Activated CD4-positive, alpha-beta T cell treated with anti-CD3 and anti-CD28 coated beads, Interleukin-2, amount 50 U/mL, for 4 hours (primary cell): ENCODE measurements around the gene SLC40A1.
A peak's percentile ranks its signal among the peaks of the same experiment; 100 is the strongest.

ENCODE experiments used
- DNase-seq, 2 experiments: peaks; one replicate each; pipeline ENCODE4 v3.0.0-alpha.2; 2020

Gene SLC40A1

GRCh38 chr2:189595417-189595816 is 14.8 kb upstream of the SLC40A1 start:
- DNase-seq = no peak

DNA sequence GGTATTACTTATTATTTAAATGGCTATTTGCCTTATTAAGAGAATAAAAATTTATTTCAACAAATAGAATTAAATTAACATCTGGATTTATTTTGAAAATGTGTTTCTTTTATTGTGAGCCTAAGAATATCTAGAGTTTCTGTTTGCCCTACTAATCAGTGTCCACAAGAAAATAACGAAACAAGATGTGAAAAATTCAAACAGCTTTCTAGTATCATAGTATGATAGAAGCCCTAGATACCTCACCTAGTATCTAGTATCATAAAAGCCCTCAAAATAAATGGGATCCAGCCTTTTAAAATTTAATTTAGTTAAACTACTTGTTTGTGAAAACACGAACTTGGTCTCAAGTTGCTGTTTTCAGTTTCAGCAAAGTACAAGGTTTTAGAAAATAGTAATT is 13.7 kb upstream of the SLC40A1 start:
- no peak for DNase-seq

GRCh38 chr2:189593115-189593514 is 12.5 kb upstream of the SLC40A1 start:
- DNase-seq = no peak

GRCh38 chr2:189592353-189592984 is 11.9 kb upstream of the SLC40A1 start:
- DNase-seq = no peak

DNA sequence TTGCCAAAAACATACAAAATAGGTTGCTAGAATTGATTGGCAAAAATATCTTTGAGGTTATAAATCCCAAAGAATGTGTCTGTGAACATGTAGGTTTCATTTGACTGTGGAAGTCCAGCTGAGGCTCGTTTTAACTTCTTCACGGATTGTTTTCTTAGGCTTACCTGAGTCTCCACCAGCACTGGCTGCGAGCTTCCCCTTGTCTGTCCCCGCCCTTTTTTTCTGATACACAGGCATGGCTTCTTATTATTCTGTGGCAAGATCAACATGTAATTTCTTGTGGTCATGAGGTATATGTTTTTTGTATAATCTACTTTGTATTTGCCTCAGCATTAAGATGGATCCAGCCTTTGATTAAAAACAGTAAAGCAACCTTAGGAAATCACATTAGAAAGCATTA is 7.2 kb upstream of the SLC40A1 start:
- no peak for DNase-seq

DNA sequence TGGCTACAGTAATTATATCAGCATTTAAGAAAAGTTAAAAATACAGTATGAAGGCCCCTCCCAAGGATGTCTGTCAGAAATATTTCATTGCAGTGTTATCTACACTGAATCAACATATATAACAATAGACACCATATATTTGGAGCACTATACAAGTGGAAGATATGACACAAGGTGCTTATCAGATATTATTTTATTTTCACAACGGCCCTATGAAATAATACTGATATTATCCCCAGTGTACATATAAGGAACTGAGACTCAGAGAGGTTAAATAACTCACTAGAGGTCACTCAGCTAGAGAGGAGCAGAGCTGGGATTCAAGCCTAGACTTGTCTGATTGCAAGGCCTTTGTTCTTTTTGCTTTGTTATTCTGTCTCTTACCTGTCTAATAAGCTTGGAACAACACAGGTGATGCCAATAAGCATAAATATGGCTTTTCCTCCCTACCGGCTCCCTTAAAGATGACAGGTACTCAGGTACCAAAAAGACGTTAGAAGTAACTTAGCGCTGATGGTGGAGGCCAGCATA is 4.7 kb upstream of the SLC40A1 start:
- DNase-seq = no peak

DNA sequence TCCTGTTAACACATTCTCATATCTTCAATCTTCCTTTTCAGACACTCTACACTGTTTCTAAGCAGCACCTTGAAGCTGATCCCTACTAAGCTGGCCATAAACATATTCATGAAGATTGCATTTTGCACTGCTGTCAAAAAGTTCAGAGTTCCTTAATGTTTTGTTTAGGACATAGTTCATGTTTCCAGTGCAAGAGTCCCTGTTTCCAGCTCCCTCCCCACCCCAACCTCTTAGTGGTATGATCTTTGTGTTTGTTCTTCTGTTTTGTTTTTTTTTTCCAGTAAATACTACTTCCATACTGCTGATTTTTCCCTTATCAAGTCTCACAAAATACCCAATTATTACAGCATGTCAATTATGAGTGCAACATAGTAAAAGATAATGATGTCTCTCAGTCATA is 4.1 kb upstream of the SLC40A1 start:
- no peak for DNase-seq

GRCh38 chr2:189583227-189584198 is 2.9 kb upstream of the SLC40A1 start:
- no peak for DNase-seq

DNA sequence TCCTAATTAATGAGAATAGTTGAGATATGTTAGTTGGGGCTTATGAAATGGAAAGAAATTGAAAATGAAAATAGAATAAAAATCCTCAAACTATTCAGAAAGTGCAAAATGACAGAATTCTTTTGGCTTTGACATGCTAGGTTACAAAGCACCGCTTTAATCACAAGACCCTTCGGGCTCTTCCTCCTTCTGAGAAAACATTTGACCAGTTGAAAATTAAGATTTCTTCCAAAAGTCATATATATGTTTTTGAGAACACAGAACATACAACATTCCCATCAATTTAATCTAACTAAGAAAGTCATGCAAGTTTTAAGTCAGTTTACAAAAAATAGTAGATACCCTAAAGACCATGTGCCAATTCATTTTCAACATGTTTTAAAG is 2.2 kb upstream of the SLC40A1 start:
- DNase-seq = no peak

GRCh38 chr2:189582140-189582808 is 1.7 kb upstream of the SLC40A1 start:
- DNase-seq = no peak

DNA sequence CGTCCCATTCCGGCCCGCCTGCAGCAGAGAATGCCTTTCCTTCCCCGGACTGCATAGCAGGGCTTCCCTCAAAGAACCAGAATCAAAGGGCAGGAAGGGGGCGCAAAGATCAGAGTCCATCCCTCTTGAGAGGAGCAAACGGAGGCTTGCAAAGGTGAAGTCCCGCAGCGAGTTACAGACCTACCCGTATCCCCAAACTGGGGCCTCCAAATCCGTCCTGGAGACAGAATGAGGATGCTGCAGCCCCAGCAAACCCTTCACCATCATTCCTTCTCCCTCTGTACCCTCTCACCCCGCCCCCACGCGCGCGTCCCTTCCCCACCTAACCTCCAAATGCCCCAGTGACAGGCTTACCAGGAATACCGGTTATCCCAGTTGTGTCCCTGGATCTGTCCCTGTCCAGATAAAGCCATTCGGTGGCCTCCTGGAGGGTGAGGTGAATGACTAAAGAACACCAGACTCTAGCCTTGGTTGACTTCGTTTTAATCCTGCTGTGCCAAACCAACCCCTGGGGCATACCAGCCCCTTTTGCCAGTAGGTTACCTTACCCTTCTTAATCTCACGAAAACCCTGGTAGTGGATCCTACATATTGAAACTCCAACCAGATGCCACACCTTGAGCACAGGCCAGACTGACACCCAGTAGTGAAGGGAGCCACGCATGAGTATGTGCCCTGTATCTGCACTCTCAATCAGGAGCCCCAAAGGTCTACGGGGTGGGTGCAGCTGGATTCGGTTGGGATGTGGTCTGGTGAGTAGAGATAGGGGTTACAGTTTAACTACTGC is 961 bp upstream of the SLC40A1 start:
- DNase-seq = no peak

DNA sequence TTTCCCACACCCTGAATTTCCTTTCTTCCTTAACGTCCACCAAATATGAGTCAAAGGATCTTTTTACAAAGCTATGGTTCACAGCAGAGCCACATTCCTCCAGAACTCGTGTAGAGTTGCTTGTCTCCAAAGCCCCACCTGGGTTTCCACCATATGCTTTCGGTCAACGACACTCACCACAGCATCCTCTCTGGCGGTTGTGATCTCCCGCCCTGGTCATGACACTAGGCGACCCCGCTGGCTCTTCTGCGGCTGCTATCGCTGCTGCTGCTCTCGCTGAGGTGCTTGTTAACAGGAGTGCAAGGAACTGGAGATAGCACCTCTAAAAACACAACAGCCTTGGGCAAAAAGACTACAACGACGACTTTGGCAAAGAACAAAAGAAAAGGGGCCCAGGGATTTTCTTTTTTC is 340 bp downstream of the SLC40A1 start:
- peak in 1 of 2 experiments; percentile 4 for DNase-seq

- DNase-seq = no peak
Measured at GRCh38 chr2:189579585-189580186, 900 bp downstream of the SLC40A1 start.

DNA sequence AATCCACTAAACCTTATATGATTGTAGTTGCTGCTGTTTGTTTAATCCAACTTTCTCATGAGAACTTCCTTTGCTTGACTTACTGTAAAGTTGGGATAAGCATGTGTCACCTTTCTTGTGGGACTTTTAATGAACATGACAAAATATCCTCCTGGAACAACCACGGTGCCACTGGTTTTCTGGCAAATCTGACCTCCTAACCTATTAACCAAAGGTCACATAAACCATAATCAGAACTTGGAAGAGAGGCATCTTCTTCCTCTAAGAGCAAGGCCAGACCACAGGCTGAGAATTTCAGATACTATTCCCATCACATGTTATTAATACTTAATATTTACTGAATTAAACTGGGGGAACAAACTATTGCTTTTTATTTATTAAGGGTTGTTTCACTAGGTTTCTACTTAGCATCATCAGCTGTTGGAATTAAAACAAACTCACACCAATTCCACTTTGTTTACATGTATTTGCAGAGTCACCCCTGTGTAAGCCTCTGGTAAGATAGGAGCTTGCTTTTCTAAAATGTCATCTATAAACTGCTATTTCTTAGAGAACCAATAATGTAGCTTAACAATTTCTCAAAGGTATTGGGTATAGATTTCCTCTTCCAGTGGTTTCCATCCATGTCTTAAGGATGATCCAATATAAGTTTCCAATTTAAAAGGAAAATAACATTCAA is 2.2 kb downstream of the SLC40A1 start:
- DNase-seq = no peak

DNA sequence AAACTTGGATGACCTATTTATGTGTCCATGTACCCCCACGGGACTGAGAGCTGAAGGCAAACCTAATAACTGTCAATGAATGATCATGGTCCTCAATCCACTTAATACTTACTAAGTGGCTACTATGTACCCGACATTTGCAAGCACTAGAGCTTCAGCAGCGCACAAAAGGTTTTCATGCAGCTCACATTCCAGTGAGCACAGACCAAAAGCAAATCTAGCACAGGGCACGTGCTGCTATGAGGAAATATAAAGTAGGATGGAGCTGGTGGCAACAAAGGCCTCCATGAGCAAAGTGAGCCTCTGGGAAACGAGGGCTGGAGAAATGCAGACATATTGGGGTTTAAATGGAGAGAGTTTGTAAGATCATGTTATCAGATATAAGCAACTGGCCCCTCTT is 3.5 kb downstream of the SLC40A1 start:
- DNase-seq = no peak

- DNase-seq = no peak
Measured at GRCh38 chr2:189576396-189576795, 4.2 kb downstream of the SLC40A1 start.

DNA sequence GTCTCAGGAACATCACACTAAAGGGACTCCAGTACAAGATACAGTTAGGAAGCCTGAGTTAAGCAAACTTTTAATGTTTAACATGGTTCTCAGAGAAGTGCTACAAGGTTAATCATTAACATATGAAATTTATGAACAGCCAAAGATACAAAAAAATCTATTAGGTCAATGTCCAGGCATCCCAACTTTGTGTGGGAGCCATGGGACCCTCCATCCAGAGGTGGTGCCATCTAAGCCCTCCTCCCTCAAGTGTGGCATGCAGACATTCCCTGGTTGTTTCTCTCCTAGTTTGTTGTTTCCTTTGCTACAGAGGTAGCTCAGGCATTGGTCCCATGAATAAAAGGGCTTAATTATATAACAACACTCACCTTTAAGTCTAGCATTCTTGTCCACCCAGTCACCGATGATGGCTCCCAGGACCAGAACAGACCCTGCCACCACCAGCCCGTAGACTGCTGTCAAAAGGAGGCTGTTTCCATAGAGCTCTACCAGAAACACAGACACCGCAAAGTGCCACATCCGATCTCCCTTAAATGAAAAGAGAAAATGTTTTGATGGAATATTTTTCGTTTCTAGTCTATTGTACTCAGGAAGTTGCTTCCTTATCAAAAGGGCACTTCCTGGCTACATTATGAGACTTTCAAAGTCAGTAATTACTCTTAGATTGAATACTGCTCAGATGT is 5.7 kb downstream of the SLC40A1 start:
- DNase-seq = no peak

GRCh38 chr2:189570570-189571031 is 10.0 kb downstream of the SLC40A1 start:
- no peak for DNase-seq

- no peak for DNase-seq
Measured at GRCh38 chr2:189569295-189569910, 11.2 kb downstream of the SLC40A1 start.

- DNase-seq = no peak
Measured at GRCh38 chr2:189566046-189566445, 14.5 kb downstream of the SLC40A1 start.
